Testis (tissue), 3 donors: ENCODE data around the gene HEXIM1. TPM values are rescaled to one million over a fixed set of nuclear protein-coding genes. Genes with fewer than 3 reads are reported as not detected.

Experiments
- DNase-seq: peaks from one replicate; pipeline ENCODE4 v3.0.0-alpha.2; 2019
- H3K27ac ChIP-seq, 2 donors: fragments of 200-600 bp; sonication (generic); one replicate each; pipeline ENCODE4 v1.5.1; 2019
- H3K27me3 ChIP-seq: fragments of 200-600 bp; sonication (generic); one replicate; pipeline ENCODE4 v1.5.1; 2019
- H3K36me3 ChIP-seq: fragments of 200-600 bp; sonication (generic); one replicate; pipeline ENCODE4 v1.5.1; 2017; ENCODE audit warnings: low read depth; ENCODE audit errors: missing control alignments
- H3K4me1 ChIP-seq: fragments of 200-600 bp; sonication (generic); one replicate; pipeline ENCODE4 v1.5.1; 2019
- H3K4me3 ChIP-seq, 2 donors: fragments of 200-600 bp; sonication (generic); one replicate each; pipeline ENCODE4 v1.5.1; 2017 to 2019
- H3K9me3 ChIP-seq: fragments of 200-600 bp; sonication (generic); one replicate; pipeline ENCODE4 v1.5.1; 2017
- POLR2A ChIP-seq: fragments of 450-650 bp; IDR thresholded peaks from one replicate; pipeline ENCODE4 v1.6.1; 2017; ENCODE audit warnings: antibody characterized with exemption, mild to moderate bottlenecking, moderate library complexity
- WGBS, 2 donors: methylation state at CpG; one replicate each; pipeline ENCODE4 v1.1.5; 2018; 5-methylcytosine and 5-hydroxymethylcytosine counted together
- intact Hi-C: fragments of 100-400 bp; cut with DNase I; formaldehyde crosslinking; loops from one replicate; pipeline ENCODE4 v1.15.1; 2023; ENCODE audit warnings: low total_unique reads
- polyA plus RNA-seq: library from polyadenylated mRNA; stranded (reverse); fragments of 350-450 nt; fragmentation: Illumina TruSeq; extraction: RNeasy Lipid Tissue Mini Kit (QIAGEN cat#74804); gene quantifications from one replicate; pipeline ENCODE4 v1.2.3, GENCODE V29; 2014; ENCODE audit warnings: low read depth, low replicate concordance; ENCODE audit not compliant: insufficient read depth
- total RNA-seq, 2 donors: library from RNA; depleted of rRNA; stranded (reverse); fragments of >200 nt; gene quantifications; one replicate each; pipeline ENCODE4 v1.2.3, GENCODE V29; 2016
- TF ChIP-seq, protein P1 (sequence below), 3 experiments: fragments of 450-650 bp in 2 of 3; fragments of 200-600 bp in 1 of 3; sonication (generic) in 1 of 3; IDR thresholded peaks; one replicate each; pipeline ENCODE4 v1.5.1; 2016 to 2019; ENCODE audit warnings: antibody characterized with exemption in 3 of 3, mild to moderate bottlenecking in 2 of 3, moderate library complexity in 1 of 3

HEXIM1 gene
- total and polyA plus RNA-seq, 3 donors from 2014 or later = 38.8 to 68.8 (median 51.8) TPM

GRCh38 chr17:45131616-45132319 is 16.5 kb upstream of the HEXIM1 start:
- Histone ChIP-seq H3K4me3 (peak overlapping the region; percentile 82 to 97), H3K4me1 (peaks cover 55% of the 10 kb centered on the region), H3K9me3 (no peaks in the 10 kb centered on the region), H3K36me3 (no peaks in the 10 kb centered on the region), H3K27ac (peak overlapping the region; percentile 71 to 98), H3K27me3 (no peaks in the 10 kb centered on the region)
- intact Hi-C loops = no loop called here
- peak; percentile 63 for DNase-seq
- 3 to 5% methylated on average over 6 to 39 of the region's 46 CpGs for WGBS, 2 donors
- TF ChIP-seq POLR2A = no peak
- TF ChIP-seq, protein P1, sequence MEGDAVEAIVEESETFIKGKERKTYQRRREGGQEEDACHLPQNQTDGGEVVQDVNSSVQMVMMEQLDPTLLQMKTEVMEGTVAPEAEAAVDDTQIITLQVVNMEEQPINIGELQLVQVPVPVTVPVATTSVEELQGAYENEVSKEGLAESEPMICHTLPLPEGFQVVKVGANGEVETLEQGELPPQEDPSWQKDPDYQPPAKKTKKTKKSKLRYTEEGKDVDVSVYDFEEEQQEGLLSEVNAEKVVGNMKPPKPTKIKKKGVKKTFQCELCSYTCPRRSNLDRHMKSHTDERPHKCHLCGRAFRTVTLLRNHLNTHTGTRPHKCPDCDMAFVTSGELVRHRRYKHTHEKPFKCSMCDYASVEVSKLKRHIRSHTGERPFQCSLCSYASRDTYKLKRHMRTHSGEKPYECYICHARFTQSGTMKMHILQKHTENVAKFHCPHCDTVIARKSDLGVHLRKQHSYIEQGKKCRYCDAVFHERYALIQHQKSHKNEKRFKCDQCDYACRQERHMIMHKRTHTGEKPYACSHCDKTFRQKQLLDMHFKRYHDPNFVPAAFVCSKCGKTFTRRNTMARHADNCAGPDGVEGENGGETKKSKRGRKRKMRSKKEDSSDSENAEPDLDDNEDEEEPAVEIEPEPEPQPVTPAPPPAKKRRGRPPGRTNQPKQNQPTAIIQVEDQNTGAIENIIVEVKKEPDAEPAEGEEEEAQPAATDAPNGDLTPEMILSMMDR (IDR thresholded peaks at IDR 0.05) = peak; percentile 85 to 98 (median 85)

GRCh38 chr17:45132320-45132571 is 16.0 kb upstream of the HEXIM1 start, which contains the start of gene PLCD3:
Gene PLCD3, minus strand, starts transcription at chr17:45132515. Its CDS starts 105 bp downstream, at chr17:45132410.
- no peaks in the 10 kb centered on the region for H3K9me3 ChIP-seq
- TF ChIP-seq POLR2A = no peak
- TF ChIP-seq, protein P1 (IDR thresholded peaks at IDR 0.05) = no peak
- H3K36me3 ChIP-seq = no peaks in the 10 kb centered on the region
- no peak for DNase-seq
- peak within 1 kb of the TSS; percentile 82 to 97 for H3K4me3 ChIP-seq
- WGBS, 2 donors = 2% methylated on average over 29 of the region's 36 CpGs; no CpG with 5 or more reads in 1 of the 2 donors
- H3K27ac ChIP-seq = peak within 1 kb of the TSS; percentile 92 to 98
- intact Hi-C loops = no loop called here
- H3K27me3 ChIP-seq = no peaks in the 10 kb centered on the region
- H3K4me1 ChIP-seq = peaks cover 50% of the 10 kb centered on the region

DNA sequence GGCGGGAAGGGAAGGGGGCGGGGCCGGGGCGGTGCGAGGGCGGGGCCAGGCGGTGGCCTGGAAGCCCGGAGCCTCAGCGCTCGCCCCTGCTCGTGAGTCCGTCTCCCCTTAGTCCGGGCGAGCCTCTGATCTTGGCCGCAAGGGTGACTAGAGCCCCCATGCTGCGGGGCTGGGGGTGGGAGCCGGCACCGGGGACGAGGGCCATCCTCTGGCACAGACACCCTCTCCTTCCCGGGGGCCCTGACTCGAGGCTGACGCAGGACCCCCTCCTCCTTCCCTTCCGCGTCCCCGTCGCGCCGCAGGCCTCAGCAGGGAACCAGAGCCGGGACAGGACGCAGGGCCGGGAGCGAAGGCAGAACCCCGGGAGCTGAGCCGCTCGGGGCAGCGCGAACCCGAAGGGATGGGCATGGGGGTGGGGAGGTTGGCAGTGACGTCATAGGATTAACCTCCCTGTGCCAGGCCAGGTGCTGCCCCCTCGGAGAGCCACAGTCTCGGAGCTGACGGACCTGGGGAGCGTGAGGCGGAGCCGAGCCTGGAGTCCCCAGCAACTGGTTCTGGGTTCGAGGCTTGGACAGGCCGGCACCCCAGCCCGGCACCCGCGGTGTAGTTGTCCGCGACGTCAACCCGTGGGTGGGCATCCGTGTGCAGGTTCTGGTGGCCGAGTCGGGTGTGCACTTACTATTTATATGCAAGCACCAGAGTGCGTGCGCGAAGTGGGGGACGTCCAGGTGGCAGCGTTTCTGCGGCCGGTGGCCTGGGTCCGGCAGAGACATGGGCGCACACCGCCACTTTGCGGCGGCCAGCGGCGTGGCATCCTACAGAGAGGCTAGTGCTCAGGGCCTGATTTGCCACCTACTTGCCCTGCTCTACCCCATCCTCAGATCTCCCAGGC is 15.5 kb upstream of the HEXIM1 start:
- WGBS, 2 donors = 1% methylated on average over 38 to 69 of the region's 71 CpGs
- peaks cover 45% of the 10 kb centered on the region for H3K4me1 ChIP-seq
- peak; percentile 90 for DNase-seq

DNA sequence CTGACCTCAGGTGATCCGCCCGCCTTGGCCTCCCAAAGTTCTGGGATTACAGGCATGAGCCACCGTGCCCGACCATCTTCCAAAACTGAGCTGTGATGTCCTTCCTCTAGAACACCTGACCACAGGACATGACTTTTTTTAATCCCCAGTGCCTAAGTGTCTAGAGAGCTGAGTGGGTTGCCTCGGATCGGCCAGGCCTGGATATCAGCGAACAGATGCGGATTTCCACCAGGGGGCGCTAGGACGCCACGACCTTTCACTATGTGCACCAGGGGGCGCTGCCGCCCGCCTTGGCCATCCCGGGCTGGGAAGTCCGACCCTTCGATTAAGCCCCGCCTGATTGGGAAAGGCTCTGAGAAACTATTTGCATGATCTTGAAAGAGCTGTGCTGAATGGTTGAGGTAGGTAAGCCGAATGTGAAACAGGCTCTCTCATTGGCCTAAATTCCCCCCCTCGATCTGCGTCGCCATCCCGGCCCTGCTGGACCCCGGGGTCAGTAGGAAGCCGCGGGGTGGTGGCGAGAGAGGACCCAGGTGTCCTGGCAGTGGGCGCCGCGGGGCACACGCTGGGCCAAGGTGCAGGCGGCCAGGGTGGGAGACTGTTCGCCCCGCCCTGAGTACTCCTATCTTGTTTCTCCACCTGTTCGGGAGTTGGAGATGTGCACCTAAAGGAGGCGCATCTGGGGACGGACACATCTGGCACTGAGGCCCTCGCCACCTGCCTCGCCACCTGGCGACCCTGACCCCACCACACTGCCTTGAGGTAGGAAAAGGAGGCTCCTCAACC is 12.9 kb upstream of the HEXIM1 start, which contains the start of gene ACBD4:
ACBD4 (plus strand) TSS at position 496 of the 786 bp plus-strand sequence. CDS start 458 bp downstream, outside the sequence.
- peak; percentile 98 for DNase-seq
- Histone ChIP-seq H3K27me3 (no peaks in the 10 kb centered on the region), H3K4me3 (peak within 1 kb of the TSS; percentile 44 to 61), H3K4me1 (peaks cover 21% of the 10 kb centered on the region), H3K36me3 (no peaks in the 10 kb centered on the region), H3K9me3 (no peaks in the 10 kb centered on the region), H3K27ac (peak within 1 kb of the TSS; percentile 14 to 57)
- 4 to 9% methylated on average over 18 to 40 of the region's 40 CpGs for WGBS, 2 donors
- TF ChIP-seq, protein P1 (IDR thresholded peaks at IDR 0.05) = peak; percentile 100
- TF ChIP-seq POLR2A = no peak
- intact Hi-C loops = no loop called here

More for the DNA sequence above, 15.5 kb upstream of the HEXIM1 start:
- intact Hi-C loops = no loop called here
- H3K27me3 ChIP-seq = no peaks in the 10 kb centered on the region
- H3K27ac ChIP-seq = peak overlapping the region; percentile 92 to 98
- TF ChIP-seq POLR2A = no peak
- TF ChIP-seq, protein P1 (IDR thresholded peaks at IDR 0.05) = peak; percentile 65 to 93 (median 80)
- H3K9me3 ChIP-seq = no peaks in the 10 kb centered on the region
- H3K36me3 ChIP-seq = no peaks in the 10 kb centered on the region
- H3K4me3 ChIP-seq = peak overlapping the region; percentile 82 to 97
